SK-N-MC (cell line): Measurements from ENCODE around the gene CD276.

Experiments
- EZH2 ChIP-seq: fragments of 200-600 bp; sonication (generic); IDR thresholded peaks from one replicate; pipeline ENCODE4 v1.6.1; 2017; ENCODE audit warnings: antibody characterized with exemption
- POLR2AphosphoS5 ChIP-seq: IDR thresholded peaks from 2 replicates; pipeline ENCODE4 v1.6.1; 2012; ENCODE audit warnings: mild to moderate bottlenecking, low read depth, low read length, borderline replicate concordance

GRCh38 chr15:73752806-73753193, 68.6 kb downstream of the CD276 start:
- TF ChIP-seq POLR2AphosphoS5 (no peak), EZH2 (no peak)
